ENCODE measurements around the gene PTGIR.

Gene PTGIR

GRCh38 chr19:46603752-46604231, 21.1 kb downstream of the PTGIR start:
- no peak for DNase-seq (ENCODE audit: low read depth)
- peak overlapping the region; percentile 9 for H3K4me3 ChIP-seq (ENCODE audit: low read depth, low read length)

- DNase-seq (ENCODE audit: low read depth): no peak
- peak overlapping the region; percentile 100 for H3K4me3 ChIP-seq (ENCODE audit: low read depth, low read length)
Measured at GRCh38 chr19:46603195-46603637, 21.7 kb downstream of the PTGIR start.

- no peak for DNase-seq (ENCODE audit: low read depth)
- peak overlapping the region; percentile 100 for H3K4me3 ChIP-seq (ENCODE audit: low read depth, low read length)
Measured at GRCh38 chr19:46602392-46603194, 22.3 kb downstream of the PTGIR start.

- peak within 1 kb of the TSS; percentile 100 for H3K4me3 ChIP-seq (ENCODE audit: low read depth, low read length)
- DNase-seq (ENCODE audit: low read depth): no peak
Measured at GRCh38 chr19:46601318-46602224, 23.3 kb downstream of the PTGIR start, which contains the start of gene CALM3. Gene CALM3, plus strand, starts transcription at chr19:46601330. Its CDS starts 105 bp downstream, at chr19:46601435.

- peak; percentile 92 for DNase-seq (ENCODE audit: low read depth)
- peak overlapping the region; percentile 100 for H3K4me3 ChIP-seq (ENCODE audit: low read depth, low read length)
Measured at GRCh38 chr19:46600384-46601317, 24.2 kb downstream of the PTGIR start.

GRCh38 chr19:46599716-46600373, 25.0 kb downstream of the PTGIR start:
- H3K4me3 ChIP-seq (ENCODE audit: low read depth, low read length): peak overlapping the region; percentile 100

GRCh38 chr19:46598372-46598917, 26.4 kb downstream of the PTGIR start:
- DNase-seq (ENCODE audit: low read depth): no peak

More at GRCh38 chr19:46599716-46600373, 25.0 kb downstream of the PTGIR start:
- no peak for DNase-seq (ENCODE audit: low read depth)

GRCh38 chr19:46596008-46596407, 28.9 kb downstream of the PTGIR start:
- no peak for DNase-seq (ENCODE audit: low read depth)
- no peak overlapping the region for H3K4me3 ChIP-seq (ENCODE audit: low read depth, low read length)

More at GRCh38 chr19:46598372-46598917, 26.4 kb downstream of the PTGIR start:
- no peak overlapping the region for H3K4me3 ChIP-seq (ENCODE audit: low read depth, low read length)

- no peak overlapping the region for H3K4me3 ChIP-seq (ENCODE audit: low read depth, low read length)
- no peak for DNase-seq (ENCODE audit: low read depth)
Measured at GRCh38 chr19:46591870-46592269, 33.0 kb downstream of the PTGIR start.

- no peak overlapping the region for H3K4me3 ChIP-seq (ENCODE audit: low read depth, low read length)
- no peak for DNase-seq (ENCODE audit: low read depth)
Measured at GRCh38 chr19:46591254-46591653, 33.6 kb downstream of the PTGIR start.

GRCh38 chr19:46587861-46588260, 37.0 kb downstream of the PTGIR start:
- DNase-seq (ENCODE audit: low read depth): no peak
- no peak overlapping the region for H3K4me3 ChIP-seq (ENCODE audit: low read depth, low read length)

- DNase-seq (ENCODE audit: low read depth): no peak
- no peak overlapping the region for H3K4me3 ChIP-seq (ENCODE audit: low read depth, low read length)
Measured at GRCh38 chr19:46586294-46586693, 38.6 kb downstream of the PTGIR start.

- DNase-seq (ENCODE audit: low read depth): no peak
- no peak overlapping the region for H3K4me3 ChIP-seq (ENCODE audit: low read depth, low read length)
Measured at GRCh38 chr19:46585539-46585938, 39.4 kb downstream of the PTGIR start.

- H3K4me3 ChIP-seq (ENCODE audit: low read depth, low read length): no peak overlapping the region
- DNase-seq (ENCODE audit: low read depth): no peak
Measured at GRCh38 chr19:46580247-46580646, 44.6 kb downstream of the PTGIR start.

GRCh38 chr19:46579361-46579879, 45.5 kb downstream of the PTGIR start:
- H3K4me3 ChIP-seq (ENCODE audit: low read depth, low read length): no peak overlapping the region
- DNase-seq (ENCODE audit: low read depth): no peak

- H3K4me3 ChIP-seq (ENCODE audit: low read depth, low read length): no peak overlapping the region
- DNase-seq (ENCODE audit: low read depth): no peak
Measured at GRCh38 chr19:46578450-46578849, 46.4 kb downstream of the PTGIR start.

GRCh38 chr19:46574533-46574932, 50.4 kb downstream of the PTGIR start:
- H3K4me3 ChIP-seq (ENCODE audit: low read depth, low read length): no peak overlapping the region
- no peak for DNase-seq (ENCODE audit: low read depth)
